GM23338 (cell line): ENCODE measurements around the gene PTX3.

ENCODE experiments used
- CTCF ChIP-seq, 2 experiments: fragments of 200-600 bp in 1 of 2; sonication (generic) in 1 of 2; conservative IDR thresholded peaks; 2 replicates each; pipeline versions ENCODE4 v1.5.1 to v1.6.1; 2016 to 2017; ENCODE audit warnings: antibody characterized with exemption in 2 of 2, low read depth in 2 of 2, mild to moderate bottlenecking in 2 of 2, moderate library complexity in 1 of 2
- EZH2 ChIP-seq: fragments of 200-600 bp; sonication (generic); IDR thresholded peaks from one replicate; pipeline ENCODE4 v1.8.0; 2017; ENCODE audit warnings: antibody characterized with exemption, mild to moderate bottlenecking, low read depth; ENCODE audit not compliant: unreplicated experiment
- EZH2phosphoT487 ChIP-seq: fragments of 200-600 bp; sonication (generic); IDR thresholded peaks from one replicate; pipeline ENCODE4 v1.8.1; 2018; ENCODE audit warnings: antibody characterized with exemption; ENCODE audit not compliant: unreplicated experiment
- POLR2AphosphoS5 ChIP-seq: IDR thresholded peaks from 2 replicates; pipeline ENCODE4 v1.6.1; 2016; ENCODE audit warnings: antibody characterized with exemption, low read depth
- ZNF114 ChIP-seq: fragments of 250-450 bp; sonication (Bioruptor Pico); IDR thresholded peaks from 2 replicates; pipeline ENCODE4 v1.5.0; 2020; ENCODE audit warnings: mild to moderate bottlenecking, moderate library complexity

- TF ChIP-seq ZNF114 (CRISPR knock-in tag) (no peak), CTCF (conservative IDR thresholded peaks at IDR 0.05; ENCODE audit: low read depth in 2 of 2) (no peak), EZH2phosphoT487 (no peak), EZH2 (no peak), POLR2AphosphoS5 (no peak)
Measured at GRCh38 chr3:157410945-157411344, 25.7 kb upstream of the PTX3 start.
